ENCODE results near the gene CRACR2A.

CRACR2A gene

DNA sequence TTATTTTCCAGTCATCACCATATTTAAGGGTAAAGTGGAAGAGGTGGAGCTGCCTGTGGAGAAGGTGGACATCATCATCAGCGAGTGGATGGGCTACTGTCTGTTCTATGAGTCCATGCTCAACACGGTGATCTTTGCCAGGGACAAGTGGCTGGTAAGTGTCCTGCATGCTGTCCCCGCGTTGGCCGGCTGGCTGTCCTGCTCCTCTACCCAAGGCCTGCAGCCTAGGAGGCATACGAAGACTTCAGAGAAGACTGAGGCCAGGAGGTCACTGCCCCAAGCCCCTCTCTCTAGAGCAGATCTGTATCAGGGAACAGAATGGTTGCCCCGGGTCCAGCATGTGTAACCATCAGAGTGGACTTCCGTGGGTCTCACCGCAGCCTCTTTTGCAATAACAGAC lies 184.2 kb downstream of the CRACR2A start:
- H3K27me3 Mint-ChIP-seq (ENCODE audit: low read depth) = peaks cover 20% of the 10 kb centered on the region
- no peaks in the 10 kb centered on the region for H3K4me1 Mint-ChIP-seq
- no peak for TF ChIP-seq CTCF (IDR thresholded peaks at IDR 0.05; ENCODE audit: unreplicated experiment in 3 of 3)
- H3K4me3 Mint-ChIP-seq = no peak overlapping the region
- no peaks in the 10 kb centered on the region for H3K36me3 Mint-ChIP-seq (ENCODE audit: low read depth)
- H3K9me3 Mint-ChIP-seq = no peaks in the 10 kb centered on the region
- H3K27ac Mint-ChIP-seq = no peak overlapping the region

GRCh38 chr12:3565985-3566384 lies 186.9 kb downstream of the CRACR2A start:
- Mint-ChIP-seq H3K9me3 (no peaks in the 10 kb centered on the region), H3K27me3 (ENCODE audit: low read depth) (peaks cover 17% of the 10 kb centered on the region), H3K36me3 (ENCODE audit: low read depth) (no peaks in the 10 kb centered on the region), H3K4me3 (no peak overlapping the region), H3K27ac (no peak overlapping the region), H3K4me1 (no peaks in the 10 kb centered on the region)
- TF ChIP-seq CTCF (IDR thresholded peaks at IDR 0.05; ENCODE audit: unreplicated experiment in 3 of 3) = no peak
